ENCODE data around the gene TBL2. TPM values are rescaled to one million over a fixed set of nuclear protein-coding genes. Genes with fewer than 3 reads are reported as not detected.
"Not testable (repeated sequence)": the region's sequence is repeated elsewhere in the genome, so short reads cannot be mapped to it uniquely, and the experiment has no call there.

The TBL2 gene
- total RNA-seq, 1 donor from 2014 or later: 49.1 TPM

- no peak for DNase-seq
Observed at GRCh38 chr7:73570521-73570920, 7.9 kb downstream of the TBL2 start.

GRCh38 chr7:73569042-73569608 is 9.3 kb downstream of the TBL2 start:
- no peak for DNase-seq

GRCh38 chr7:73567846-73568685 is 10.3 kb downstream of the TBL2 start:
- DNase-seq: no peak

DNA sequence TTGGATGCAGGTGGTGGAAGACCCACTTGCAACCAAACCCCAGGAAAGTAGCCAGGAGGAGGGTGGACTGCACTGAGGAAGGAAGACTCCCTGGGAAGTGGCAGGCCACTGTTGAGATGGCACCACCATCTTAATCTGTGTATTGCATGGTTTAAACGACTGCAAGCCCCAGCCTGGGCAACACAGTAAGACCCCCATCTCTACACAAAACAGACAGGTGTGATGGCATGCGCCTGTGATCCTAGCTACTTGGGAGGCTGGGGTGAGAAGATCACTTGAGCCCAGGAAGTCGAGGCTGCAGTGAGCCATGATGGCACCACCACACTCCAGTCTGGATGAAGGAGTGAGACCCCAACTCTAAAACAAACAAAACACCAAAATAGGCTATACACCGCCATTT is 11.2 kb downstream of the TBL2 start:
- no peak for DNase-seq

DNA sequence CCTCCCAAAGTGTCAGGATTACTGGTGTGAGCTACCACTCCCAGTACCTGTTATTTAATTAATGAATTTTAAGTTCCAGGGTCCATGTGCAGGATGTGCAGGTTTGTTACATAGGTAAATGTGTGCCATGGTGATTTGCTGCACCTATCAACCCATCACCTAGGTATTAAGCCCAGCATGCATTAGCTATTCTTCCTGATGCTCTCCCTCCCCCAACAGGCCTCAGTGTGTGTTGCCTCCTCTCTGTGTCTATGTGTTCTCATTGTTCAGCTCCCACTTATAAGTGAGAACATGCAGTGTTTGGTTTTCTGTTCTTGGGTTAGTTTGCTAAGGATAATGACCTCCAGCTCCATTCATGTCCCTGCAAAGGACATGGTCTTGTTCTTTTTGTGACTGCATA is 11.9 kb downstream of the TBL2 start:
- DNase-seq: not testable (repeated sequence)

- no peak for DNase-seq
Observed at GRCh38 chr7:73565675-73566340, 12.6 kb downstream of the TBL2 start.

- peak; percentile 34 for DNase-seq
Observed at GRCh38 chr7:73560109-73560835, 18.1 kb downstream of the TBL2 start.

DNA sequence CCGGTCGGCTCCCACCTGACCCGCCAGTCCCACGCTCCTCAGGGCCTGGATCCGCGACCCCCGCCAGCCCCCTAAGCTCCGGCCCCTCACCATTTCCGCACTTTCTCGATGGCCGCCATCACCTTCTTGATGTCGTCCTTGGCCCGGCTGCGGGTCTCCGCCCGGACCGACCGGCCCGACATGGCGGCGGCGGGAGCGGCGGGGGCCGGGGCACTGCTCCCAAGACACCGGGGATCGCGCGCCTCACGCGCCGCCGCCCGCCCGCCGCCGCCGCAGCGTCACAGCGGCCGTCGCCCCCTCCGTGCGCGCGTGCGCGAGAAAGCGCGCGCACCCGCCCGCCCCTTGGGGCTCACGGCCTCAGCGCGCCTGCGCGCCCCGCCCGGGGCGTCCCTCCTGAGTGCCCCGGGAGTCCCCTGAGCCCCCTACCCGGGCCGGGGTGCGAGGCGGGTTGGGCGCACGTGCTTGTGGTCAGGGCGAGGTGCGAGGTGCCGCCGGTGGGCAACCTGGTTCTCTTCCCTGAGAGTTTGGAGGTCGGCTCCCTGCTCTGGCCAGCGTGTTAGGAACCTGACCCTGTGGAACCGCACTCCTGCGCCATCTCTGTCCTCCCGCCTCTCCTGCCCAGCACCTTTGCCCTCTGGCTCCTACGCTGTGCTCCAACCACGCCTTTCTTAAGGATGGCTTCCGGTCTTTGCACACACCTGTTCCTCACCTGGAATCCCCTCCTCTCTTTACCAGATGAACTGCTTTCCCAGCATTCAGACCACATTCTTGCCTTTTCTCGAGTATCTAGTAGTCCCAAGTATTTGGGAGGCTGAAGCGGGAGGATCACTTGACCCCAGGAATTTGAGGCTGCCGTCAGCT is 20.8 kb downstream of the TBL2 start, which contains the start of gene BCL7B:
BCL7B (minus strand) TSS at position 294 of the 861 bp plus-strand sequence; CDS start at position 182, 112 bp downstream.
- peak; percentile 77 for DNase-seq

- DNase-seq: peak; percentile 96
Observed at GRCh38 chr7:73557108-73557396, 21.3 kb downstream of the TBL2 start.

GRCh38 chr7:73556208-73557107 is 21.9 kb downstream of the TBL2 start:
- DNase-seq: no peak

GRCh38 chr7:73555411-73555982 is 22.9 kb downstream of the TBL2 start:
- no peak for DNase-seq

- DNase-seq: not testable (repeated sequence)
Observed at GRCh38 chr7:73550093-73550492, 28.3 kb downstream of the TBL2 start.

- no peak for DNase-seq
Observed at GRCh38 chr7:73549176-73549575, 29.2 kb downstream of the TBL2 start.

GRCh38 chr7:73547841-73548240 is 30.5 kb downstream of the TBL2 start:
- no peak for DNase-seq

- no peak for DNase-seq
Observed at GRCh38 chr7:73544678-73545077, 33.7 kb downstream of the TBL2 start.

- DNase-seq: no peak
Observed at GRCh38 chr7:73541722-73542121, 36.7 kb downstream of the TBL2 start.

- DNase-seq: no peak
Observed at GRCh38 chr7:73539709-73540108, 38.7 kb downstream of the TBL2 start.

GRCh38 chr7:73538510-73538909 is 39.9 kb downstream of the TBL2 start:
- not testable (repeated sequence) for DNase-seq

DNA sequence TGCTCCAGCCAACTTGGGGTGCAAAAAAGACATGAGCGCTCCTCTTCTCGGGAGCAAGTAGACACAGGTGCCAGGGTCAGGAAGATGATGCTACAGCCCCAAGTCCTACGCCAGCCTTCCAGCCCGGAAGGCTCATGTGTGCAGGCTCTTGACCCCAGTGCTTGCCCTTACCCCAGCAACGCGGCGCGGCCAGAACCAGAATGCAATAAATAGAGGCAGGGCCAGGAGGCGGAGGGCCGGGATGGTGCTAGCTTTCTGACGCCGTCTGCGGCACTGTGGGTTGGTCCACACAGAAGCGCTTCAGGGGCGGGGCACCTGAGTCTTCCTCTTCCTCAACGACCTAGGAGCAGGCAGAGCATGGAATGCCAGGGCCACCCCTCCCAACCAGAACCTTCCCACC is 41.3 kb downstream of the TBL2 start:
- DNase-seq: no peak

DNA sequence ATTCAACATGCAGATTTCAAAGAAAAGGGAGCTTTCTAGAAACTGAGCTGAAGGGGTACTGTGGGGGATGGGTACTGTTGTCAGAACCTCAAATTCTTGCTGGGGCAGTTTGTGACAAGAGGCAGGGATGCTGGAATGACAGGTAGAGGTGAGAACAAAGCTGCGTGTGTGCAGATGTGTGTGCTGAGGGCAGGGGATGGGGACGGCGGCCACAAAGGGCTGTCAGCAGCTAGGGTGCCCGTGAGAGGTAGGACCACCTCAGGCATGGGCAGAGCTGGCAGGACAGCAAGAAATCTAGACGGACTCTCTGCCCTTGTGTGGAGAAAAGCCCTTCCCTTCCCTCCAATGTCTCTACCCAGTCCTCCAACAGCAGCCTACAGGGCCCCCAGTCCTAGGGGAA is 41.9 kb downstream of the TBL2 start:
- no peak for DNase-seq

Measured in tongue (tissue), 2 donors.